ENCODE data around the gene MOGAT1.
A peak's percentile ranks its signal among the peaks of the same experiment; 100 is the strongest.
"Not testable (repeated sequence)": the region's sequence is repeated elsewhere in the genome, so short reads cannot be mapped to it uniquely, and the experiment has no call there.

Gene MOGAT1

DNA sequence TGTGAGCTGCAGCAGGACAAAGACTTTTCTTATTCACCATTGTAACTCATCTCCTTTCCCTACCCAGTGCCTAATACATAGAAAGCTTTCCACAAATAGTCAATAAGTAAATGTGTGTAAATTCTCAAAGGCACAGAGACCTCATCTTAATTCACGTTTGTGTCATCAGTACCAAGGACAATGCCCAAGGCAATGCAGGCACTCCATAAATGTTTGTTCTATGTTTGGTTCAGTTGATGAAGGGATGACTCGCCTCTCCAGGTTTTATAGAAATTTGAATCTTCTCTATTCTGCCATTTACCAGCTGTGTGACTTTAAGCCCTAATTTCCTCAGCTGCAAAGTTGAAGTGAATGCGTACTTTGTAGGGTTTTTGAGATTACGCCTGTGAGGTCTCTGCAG, 2.1 kb upstream of the MOGAT1 start:
- no peak for FAIRE-seq

DNA sequence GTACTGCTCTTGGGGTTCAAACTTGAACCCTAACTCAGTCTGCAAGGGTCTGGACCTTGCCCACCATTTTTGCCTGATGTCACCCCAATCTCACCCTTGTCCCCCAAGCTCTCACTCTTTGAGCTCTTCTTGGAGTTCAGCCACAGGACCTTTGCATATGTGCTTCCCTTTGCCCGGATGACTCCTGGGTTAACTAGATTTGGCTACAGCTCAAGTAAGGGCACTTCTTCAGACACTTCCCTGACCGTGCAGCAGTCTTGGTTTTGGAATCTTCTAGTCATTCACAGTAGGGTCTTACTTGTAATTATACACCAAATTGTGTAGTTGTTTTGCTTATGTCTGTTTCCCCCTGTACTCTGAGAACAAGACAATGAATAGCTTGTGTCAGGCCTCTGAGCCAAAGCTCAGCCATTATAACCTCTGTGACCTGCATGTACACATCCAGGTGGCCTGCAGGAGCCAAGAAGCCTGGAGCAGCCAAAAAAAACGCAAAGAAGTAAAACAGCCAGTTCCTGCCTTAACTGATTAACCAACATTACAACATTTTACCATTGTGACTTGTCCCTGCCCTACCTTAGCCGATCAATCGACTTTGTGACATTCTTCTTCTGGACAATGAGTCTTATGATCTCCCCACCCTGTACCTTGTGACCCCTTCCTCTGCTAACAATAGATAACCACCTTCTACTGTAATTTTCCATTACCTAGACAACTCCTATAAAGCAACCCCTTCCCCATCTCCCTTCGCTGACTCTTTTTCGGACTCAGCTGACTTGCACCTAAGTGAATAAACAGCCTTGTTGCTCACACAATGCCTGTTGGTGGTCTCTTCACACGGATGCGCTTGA, 1.0 kb upstream of the MOGAT1 start:
- DNase-seq (ENCODE audit: extremely low spot score, insufficient read length, low read depth) (no peak), FAIRE-seq (no peak)

More for the DNA sequence above, 2.1 kb upstream of the MOGAT1 start:
- DNase-seq (ENCODE audit: extremely low spot score, insufficient read length, low read depth), result no peak

DNA sequence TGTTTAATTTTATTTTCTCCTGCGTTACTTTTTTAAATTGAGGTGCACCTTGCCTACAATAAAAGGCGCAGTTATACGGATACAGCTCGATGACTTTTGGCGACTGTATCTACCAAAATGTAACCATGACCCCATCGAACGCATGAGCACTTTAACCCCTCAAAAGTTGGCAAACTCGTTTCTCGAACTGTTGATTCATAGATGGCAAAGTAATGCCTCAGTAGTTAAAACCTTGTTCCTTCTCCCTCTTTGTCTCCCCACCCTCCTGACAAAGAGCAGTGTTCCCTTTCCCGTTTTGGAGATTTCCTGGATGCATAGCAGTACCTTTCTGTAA, 577 bp downstream of the MOGAT1 start:
- FAIRE-seq (no peak), DNase-seq (ENCODE audit: extremely low spot score, insufficient read length, low read depth) (no peak)

DNA sequence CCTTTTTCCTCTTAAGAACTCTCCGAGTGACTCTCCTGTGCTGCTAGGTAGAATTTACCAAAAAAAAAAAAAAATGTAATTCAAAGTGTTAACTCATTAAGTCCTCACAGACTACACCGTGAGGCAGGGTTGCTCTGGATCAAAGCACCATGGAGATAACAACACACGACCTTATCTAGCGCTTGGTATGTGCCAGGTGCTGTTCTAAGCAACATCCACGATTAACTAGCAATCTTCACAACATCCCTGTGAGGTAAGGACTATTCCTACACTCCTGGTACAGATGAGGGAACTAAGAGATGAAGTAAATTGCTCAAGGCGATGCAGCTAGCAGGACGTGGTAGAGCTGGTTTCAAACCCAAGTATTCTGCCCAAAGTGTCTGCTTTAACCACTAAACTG, 1.8 kb downstream of the MOGAT1 start:
- no peak for FAIRE-seq
- DNase-seq (ENCODE audit: extremely low spot score, insufficient read length, low read depth), result no peak

- FAIRE-seq (no peak), DNase-seq (ENCODE audit: extremely low spot score, insufficient read length, low read depth) (no peak)
Measured at GRCh38 chr2:222673883-222674282, 2.4 kb downstream of the MOGAT1 start.

DNA sequence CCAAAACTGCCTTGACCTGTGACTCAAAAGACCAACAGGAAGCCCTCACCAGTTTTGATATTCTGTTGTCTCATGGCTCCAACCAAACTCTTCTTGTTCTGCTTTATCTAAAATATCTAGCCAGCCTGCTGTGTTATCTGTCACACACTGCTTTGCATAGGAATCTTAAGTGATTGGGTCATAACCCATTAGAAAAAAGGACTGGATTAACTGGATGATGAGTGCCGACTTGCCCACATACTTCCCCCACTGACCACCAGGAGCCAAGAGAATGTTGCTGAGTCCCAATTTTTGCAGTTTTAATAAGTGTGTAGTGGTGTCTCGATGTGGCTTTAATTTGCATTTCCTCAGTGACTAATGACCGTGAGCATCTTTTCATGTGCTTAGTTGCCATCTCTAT, 6.5 kb downstream of the MOGAT1 start:
- FAIRE-seq (no peak), DNase-seq (ENCODE audit: extremely low spot score, insufficient read length, low read depth) (no peak)

- DNase-seq (ENCODE audit: extremely low spot score, insufficient read length, low read depth), result no peak
- FAIRE-seq, result no peak
Measured at GRCh38 chr2:222683805-222684204, 12.3 kb downstream of the MOGAT1 start.

DNA sequence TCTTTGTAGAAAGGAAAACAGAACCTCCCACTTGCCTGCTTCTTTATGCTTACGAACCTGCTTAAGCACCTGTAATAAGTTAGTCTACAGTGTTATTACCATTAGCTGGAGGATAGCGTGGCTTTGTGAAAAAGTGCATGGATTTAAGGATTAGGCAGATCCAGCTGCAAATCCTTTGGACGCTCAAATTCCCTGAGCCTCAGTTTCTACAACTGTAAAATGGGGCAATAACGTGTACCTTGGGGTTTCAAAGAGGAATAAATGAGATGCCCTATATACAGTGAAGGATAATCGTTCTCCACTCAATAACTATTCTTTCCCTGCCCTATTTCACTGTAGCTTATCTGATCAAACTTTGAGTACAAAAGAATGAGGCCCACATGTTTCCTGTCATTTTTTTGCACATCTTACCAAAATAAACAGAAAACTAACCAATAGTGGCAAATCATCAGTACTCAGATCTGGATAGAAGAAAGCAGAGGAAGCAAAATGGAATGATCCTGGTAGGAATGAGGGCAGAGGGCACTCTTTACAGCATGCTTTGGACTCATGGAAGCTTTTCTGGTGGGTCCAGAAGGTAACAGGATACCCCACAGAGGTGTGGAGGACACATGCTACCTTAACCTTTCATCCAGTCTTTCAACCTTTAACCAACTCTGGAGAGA, 14.8 kb downstream of the MOGAT1 start:
- no peak for FAIRE-seq
- DNase-seq (ENCODE audit: extremely low spot score, insufficient read length, low read depth), result no peak

DNA sequence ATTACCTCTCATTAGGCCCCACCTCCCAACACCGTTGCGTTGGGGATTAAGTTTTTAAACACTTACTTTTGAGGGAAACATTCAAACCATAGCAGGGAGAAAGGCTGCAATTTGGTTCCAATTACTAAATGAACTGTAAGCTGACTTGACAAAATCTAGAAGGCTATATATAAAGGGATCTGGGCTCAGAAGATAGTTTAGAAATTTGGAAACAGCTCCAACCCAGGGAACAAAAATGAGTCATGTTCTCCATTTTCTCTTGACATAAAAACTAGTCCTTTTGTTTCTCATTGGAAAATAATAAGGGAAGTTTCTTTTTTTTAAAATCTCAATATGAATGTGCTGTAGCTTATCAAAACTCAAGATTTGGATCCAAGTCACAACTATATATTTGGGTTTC, 17.5 kb downstream of the MOGAT1 start:
- DNase-seq (ENCODE audit: extremely low spot score, insufficient read length, low read depth) (no peak), FAIRE-seq (no peak)

GRCh38 chr2:222689322-222689721, 17.9 kb downstream of the MOGAT1 start:
- no peak for DNase-seq (ENCODE audit: extremely low spot score, insufficient read length, low read depth)
- FAIRE-seq, result no peak

DNA sequence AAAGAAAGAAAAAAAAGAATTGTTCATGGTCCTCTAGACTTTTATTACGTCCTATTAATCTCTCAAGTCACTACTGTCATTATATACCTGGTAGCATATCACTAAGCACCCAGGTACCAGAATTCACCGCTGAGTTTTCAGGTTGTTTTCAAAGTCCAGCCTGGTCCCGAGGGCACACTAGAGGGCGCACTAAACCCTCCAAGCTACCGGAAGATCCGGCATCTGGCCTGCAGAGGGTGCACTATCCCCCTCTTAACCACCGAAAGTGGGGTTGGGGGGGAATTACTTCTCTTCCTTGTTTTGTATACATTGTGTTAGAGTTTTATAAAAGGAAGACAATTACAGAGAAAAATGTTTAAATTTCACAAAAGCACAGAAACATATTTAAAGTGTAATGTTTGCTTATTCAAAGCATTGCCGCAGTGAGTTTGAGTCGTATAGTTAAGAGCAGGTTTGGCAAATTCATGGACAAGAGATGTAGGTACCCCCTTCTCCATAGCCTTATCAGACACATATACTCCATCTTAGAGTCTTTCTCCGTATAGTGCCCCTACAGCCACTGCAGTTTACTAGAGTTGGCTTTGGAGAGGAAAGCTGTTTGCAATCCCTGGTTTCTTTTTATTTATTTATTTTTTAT, 19.2 kb downstream of the MOGAT1 start:
- DNase-seq (ENCODE audit: extremely low spot score, insufficient read length, low read depth) (peak; percentile 78), FAIRE-seq (peak; percentile 87)

DNA sequence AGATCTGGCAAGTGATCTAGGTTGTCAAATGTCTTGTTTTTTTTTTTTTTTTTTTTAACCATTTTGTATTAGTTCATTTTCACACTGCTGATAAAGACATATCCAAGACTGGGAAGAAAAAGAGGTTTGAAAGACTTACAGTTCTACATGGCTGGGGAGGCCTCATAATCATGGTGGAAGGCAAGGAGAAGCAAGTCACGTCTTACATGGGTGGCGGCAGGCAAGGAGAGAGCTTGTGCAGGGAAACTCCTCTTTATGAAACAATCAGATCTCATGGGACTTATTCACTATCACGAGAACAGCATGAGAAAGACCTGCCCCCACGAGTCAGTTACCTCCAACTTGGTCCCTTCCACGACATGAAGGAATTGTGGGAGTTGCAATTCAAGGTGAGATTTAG, 22.0 kb downstream of the MOGAT1 start:
- not testable (repeated sequence) for DNase-seq (ENCODE audit: extremely low spot score, insufficient read length, low read depth); FAIRE-seq

DNA sequence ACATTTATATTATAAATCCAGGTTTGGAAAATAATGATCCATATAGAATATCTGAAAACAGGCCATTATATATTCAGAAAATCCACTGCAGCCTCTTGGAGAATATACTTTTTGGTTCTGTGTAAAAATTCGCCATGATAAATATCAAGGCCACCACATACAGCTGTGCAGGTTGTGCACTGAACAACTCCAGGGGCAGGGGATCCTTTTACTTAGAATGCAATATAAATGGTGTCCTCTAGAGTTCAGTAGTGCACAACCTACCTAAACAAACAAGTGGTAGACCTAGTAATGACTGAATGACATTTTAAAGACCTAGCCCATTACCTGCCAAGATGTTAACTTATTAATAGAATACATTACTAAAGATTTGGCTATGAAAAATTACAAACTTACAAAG, 22.4 kb downstream of the MOGAT1 start:
- no peak for FAIRE-seq
- DNase-seq (ENCODE audit: extremely low spot score, insufficient read length, low read depth), result no peak

GRCh38 chr2:222698276-222698675, 26.8 kb downstream of the MOGAT1 start:
- FAIRE-seq, result no peak
- no peak for DNase-seq (ENCODE audit: extremely low spot score, insufficient read length, low read depth)

DNA sequence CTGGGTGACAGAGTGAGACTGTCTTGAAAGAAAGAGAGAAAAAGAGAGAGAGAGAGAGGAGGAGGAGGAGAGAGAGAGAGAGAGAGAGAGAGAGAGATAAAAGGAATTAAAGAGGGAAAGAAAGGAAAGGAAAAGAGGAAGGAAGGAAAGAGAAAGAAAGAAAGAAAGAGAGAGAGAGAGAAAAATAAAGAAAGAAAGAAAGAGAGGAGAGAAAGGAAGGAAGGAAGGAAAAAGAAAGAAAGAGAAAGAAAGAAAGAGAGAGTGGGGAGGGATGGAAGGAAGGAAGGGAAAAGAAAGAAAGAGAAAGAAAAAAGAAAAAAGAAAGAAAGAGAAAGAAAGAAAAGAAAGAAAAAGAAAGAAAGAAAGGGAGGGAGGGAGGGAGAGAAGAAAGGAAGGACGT, 29.8 kb downstream of the MOGAT1 start:
- FAIRE-seq, result no peak
- no peak for DNase-seq (ENCODE audit: extremely low spot score, insufficient read length, low read depth)

GRCh38 chr2:222701721-222702131, 30.3 kb downstream of the MOGAT1 start:
- peak; percentile 44 for FAIRE-seq
- DNase-seq (ENCODE audit: extremely low spot score, insufficient read length, low read depth), result no peak

DNA sequence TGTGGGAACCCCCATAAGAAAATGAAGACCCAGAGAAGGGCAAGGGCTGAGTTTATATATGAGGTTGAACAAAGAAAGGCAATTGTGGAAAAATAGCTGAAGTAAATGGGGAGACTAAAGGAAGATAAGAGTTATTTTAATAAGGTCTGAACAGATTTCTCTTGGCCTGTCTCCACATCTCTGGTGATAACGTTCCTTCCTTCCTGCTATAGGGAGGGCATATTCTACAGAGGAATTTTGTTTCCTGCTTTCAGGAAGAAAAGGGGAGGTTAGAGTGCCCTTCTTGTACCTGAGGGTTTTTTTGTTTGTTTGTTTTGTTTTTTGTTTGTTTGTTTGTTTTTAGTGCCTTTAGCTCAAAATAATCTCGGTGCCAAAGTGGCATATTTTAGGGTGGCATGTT, 31.6 kb downstream of the MOGAT1 start:
- DNase-seq (ENCODE audit: extremely low spot score, insufficient read length, low read depth) (no peak), FAIRE-seq (no peak)

DNA sequence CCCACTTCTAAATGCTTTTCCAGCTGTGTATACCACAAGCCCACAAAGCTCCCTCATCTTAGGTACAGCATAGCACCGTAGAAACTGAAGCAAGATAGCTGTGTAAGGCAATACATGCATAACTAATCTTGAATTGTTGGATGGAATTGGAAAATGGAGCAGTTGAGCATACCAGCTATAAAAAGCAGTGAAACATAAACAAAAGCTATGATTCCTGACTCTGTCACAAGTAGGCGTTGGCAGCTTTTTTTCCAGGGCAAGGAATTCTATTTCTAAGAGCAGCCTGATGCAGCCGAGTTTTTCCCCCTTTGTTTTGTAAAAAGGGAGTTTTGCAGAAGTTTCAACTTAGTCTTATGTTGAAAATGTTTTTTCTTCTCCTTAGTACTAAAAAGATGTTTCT, 32.4 kb downstream of the MOGAT1 start:
- DNase-seq (ENCODE audit: extremely low spot score, insufficient read length, low read depth) (no peak), FAIRE-seq (no peak)

DNA sequence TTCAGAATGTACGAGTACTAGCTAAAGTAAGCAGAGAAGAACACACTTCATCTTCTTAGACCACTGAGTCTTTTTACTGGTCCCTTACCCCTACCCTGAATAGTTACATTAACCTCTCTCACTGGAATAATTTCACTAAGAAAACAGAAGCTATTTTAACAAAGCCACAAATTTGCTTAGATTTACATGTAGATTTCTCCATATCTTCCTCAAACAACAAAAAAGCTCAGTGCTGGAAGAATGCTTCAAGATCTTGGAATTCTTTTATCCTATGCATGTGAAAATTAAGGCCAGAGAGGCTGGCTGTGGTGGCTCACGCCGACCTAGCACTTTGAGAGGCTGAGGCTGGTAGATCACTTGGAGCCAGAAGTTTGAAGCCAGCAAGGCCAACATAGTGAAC, 35.2 kb downstream of the MOGAT1 start:
- no peak for FAIRE-seq
- no peak for DNase-seq (ENCODE audit: extremely low spot score, insufficient read length, low read depth)

- DNase-seq (ENCODE audit: extremely low spot score, insufficient read length, low read depth) (no peak), FAIRE-seq (no peak)
Measured at GRCh38 chr2:222707102-222707688, 35.7 kb downstream of the MOGAT1 start.

DNA sequence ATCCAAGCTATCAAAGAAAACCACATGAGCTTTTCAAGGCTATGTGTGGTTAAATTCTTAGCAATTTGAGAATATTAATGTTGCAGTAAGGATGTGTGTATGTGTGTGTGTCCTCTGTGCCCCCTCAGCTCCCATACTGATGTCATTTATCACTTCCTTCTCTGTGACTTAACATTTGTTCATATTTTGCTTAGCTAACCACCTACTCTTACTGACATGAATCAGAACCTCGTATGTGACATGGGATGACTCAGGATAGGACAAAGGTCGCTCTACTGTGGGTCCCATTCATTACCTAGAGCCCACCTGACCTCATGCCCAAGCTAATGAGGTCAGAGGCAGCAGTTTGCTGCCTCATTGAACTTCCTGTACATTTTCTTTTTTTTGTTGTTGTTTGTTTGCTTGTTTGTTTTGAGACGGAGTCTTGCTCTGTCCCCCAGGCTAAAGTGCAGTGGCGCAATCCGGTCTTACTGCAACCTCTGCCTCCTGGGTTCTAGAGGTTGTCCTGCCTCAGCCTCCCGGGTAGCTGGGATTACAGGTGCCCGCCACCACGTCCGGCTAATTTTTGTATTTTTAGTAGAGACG, 36.3 kb downstream of the MOGAT1 start:
- DNase-seq (ENCODE audit: extremely low spot score, insufficient read length, low read depth) (no peak), FAIRE-seq (peak; percentile 63)
